SK-N-SH (cell line): ENCODE data around the gene PLA2G7.

ENCODE experiments used
- GABPA ChIP-seq: IDR thresholded peaks from 2 replicates; pipeline ENCODE4 v1.4.0; 2012; ENCODE audit warnings: low read depth, mild to moderate bottlenecking
- JUND ChIP-seq: IDR thresholded peaks from 2 replicates; pipeline ENCODE4 v1.4.0; 2012
- TF ChIP-seq, protein P1 (sequence below): IDR thresholded peaks from 2 replicates; pipeline ENCODE4 v1.6.1; 2012; ENCODE audit warnings: mild to moderate bottlenecking, low read depth, low read length, moderate library complexity
- TF ChIP-seq, protein P2 (sequence below): fragments of 200-600 bp; sonication (generic); IDR thresholded peaks from 2 replicates; pipeline ENCODE4 v1.6.1; 2017; ENCODE audit warnings: antibody characterized with exemption, mild to moderate bottlenecking, moderate library complexity

- TF ChIP-seq, protein P1, sequence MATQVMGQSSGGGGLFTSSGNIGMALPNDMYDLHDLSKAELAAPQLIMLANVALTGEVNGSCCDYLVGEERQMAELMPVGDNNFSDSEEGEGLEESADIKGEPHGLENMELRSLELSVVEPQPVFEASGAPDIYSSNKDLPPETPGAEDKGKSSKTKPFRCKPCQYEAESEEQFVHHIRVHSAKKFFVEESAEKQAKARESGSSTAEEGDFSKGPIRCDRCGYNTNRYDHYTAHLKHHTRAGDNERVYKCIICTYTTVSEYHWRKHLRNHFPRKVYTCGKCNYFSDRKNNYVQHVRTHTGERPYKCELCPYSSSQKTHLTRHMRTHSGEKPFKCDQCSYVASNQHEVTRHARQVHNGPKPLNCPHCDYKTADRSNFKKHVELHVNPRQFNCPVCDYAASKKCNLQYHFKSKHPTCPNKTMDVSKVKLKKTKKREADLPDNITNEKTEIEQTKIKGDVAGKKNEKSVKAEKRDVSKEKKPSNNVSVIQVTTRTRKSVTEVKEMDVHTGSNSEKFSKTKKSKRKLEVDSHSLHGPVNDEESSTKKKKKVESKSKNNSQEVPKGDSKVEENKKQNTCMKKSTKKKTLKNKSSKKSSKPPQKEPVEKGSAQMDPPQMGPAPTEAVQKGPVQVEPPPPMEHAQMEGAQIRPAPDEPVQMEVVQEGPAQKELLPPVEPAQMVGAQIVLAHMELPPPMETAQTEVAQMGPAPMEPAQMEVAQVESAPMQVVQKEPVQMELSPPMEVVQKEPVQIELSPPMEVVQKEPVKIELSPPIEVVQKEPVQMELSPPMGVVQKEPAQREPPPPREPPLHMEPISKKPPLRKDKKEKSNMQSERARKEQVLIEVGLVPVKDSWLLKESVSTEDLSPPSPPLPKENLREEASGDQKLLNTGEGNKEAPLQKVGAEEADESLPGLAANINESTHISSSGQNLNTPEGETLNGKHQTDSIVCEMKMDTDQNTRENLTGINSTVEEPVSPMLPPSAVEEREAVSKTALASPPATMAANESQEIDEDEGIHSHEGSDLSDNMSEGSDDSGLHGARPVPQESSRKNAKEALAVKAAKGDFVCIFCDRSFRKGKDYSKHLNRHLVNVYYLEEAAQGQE = no peak
- TF ChIP-seq GABPA (no peak), JUND (no peak)
- TF ChIP-seq, protein P2, sequence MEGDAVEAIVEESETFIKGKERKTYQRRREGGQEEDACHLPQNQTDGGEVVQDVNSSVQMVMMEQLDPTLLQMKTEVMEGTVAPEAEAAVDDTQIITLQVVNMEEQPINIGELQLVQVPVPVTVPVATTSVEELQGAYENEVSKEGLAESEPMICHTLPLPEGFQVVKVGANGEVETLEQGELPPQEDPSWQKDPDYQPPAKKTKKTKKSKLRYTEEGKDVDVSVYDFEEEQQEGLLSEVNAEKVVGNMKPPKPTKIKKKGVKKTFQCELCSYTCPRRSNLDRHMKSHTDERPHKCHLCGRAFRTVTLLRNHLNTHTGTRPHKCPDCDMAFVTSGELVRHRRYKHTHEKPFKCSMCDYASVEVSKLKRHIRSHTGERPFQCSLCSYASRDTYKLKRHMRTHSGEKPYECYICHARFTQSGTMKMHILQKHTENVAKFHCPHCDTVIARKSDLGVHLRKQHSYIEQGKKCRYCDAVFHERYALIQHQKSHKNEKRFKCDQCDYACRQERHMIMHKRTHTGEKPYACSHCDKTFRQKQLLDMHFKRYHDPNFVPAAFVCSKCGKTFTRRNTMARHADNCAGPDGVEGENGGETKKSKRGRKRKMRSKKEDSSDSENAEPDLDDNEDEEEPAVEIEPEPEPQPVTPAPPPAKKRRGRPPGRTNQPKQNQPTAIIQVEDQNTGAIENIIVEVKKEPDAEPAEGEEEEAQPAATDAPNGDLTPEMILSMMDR = no peak
These were observed 58.4 kb downstream of the PLA2G7 start for GRCh38 chr6:46676604-46677313.
